SK-N-SH treated with all-trans-retinoic acid at 6 μM for 48 hours (cell line): ENCODE data around the gene NBAS.

Experiments
- ATAC-seq: fragments of 200-7000 bp; cut with Tn5 transposase; 3 replicates; pipeline ENCODE4 v1.9.1; 2020; ENCODE audit warnings: mild to moderate bottlenecking, moderate library complexity
- ARNTL ChIP-seq: fragments of 450-650 bp; formaldehyde crosslinking; IDR thresholded peaks from 2 replicates; pipeline ENCODE4 v1.5.0; 2020; ENCODE audit warnings: low read depth, mild to moderate bottlenecking, moderate library complexity, borderline replicate concordance
- BACH2 ChIP-seq: fragments of 250-450 bp; sonication (Bioruptor Pico); IDR thresholded peaks from 2 replicates; pipeline ENCODE4 v1.9.0; 2021; ENCODE audit warnings: mild to moderate bottlenecking, borderline replicate concordance
- ESRRG ChIP-seq: fragments of 250-450 bp; sonication (Bioruptor Pico); IDR thresholded peaks from 2 replicates; pipeline ENCODE4 v1.6.1; 2021; ENCODE audit warnings: mild to moderate bottlenecking
- GLIS3 ChIP-seq: fragments of 250-450 bp; sonication (Bioruptor Pico); IDR thresholded peaks from 2 replicates; pipeline ENCODE4 v1.5.0; 2020; ENCODE audit warnings: mild to moderate bottlenecking, moderate library complexity
- OSR1 ChIP-seq: fragments of 250-450 bp; sonication (Bioruptor Pico); IDR thresholded peaks from 2 replicates; pipeline ENCODE4 v1.8.0; 2022; ENCODE audit warnings: moderate library complexity, mild to moderate bottlenecking, inconsistent platforms
- PPARA ChIP-seq: fragments of 250-450 bp; sonication (Bioruptor Pico); IDR thresholded peaks from 2 replicates; pipeline ENCODE4 v1.5.0; 2020; ENCODE audit warnings: mild to moderate bottlenecking, borderline replicate concordance
- RARB ChIP-seq: fragments of 250-450 bp; sonication (Bioruptor Pico); IDR thresholded peaks from 2 replicates; pipeline ENCODE4 v1.8.0; 2021; ENCODE audit warnings: mild to moderate bottlenecking, moderate library complexity
- SNAI2 ChIP-seq: fragments of 250-450 bp; sonication (Bioruptor Pico); IDR thresholded peaks from 2 replicates; pipeline ENCODE4 v1.5.0; 2020; ENCODE audit warnings: mild to moderate bottlenecking, moderate library complexity
- TCF4 ChIP-seq: fragments of 250-450 bp; sonication (Bioruptor Pico); IDR thresholded peaks from 2 replicates; pipeline ENCODE4 v1.8.0; 2021; ENCODE audit warnings: mild to moderate bottlenecking, moderate library complexity, borderline replicate concordance
- TOX ChIP-seq: fragments of 250-450 bp; sonication (Bioruptor Pico); IDR thresholded peaks from 2 replicates; pipeline ENCODE4 v1.8.0; 2021; ENCODE audit warnings: mild to moderate bottlenecking, moderate library complexity, borderline replicate concordance
- ZC3H10 ChIP-seq: fragments of 250-450 bp; sonication (Bioruptor Pico); IDR thresholded peaks from 2 replicates; pipeline ENCODE4 v1.5.1; 2021; ENCODE audit warnings: mild to moderate bottlenecking, moderate library complexity
- ZFP3 ChIP-seq: fragments of 250-450 bp; sonication (Bioruptor Pico); IDR thresholded peaks from 2 replicates; pipeline ENCODE4 v1.5.0; 2020; ENCODE audit warnings: mild to moderate bottlenecking, moderate library complexity
- ZFP30 ChIP-seq: fragments of 450-650 bp; formaldehyde crosslinking; IDR thresholded peaks from 2 replicates; pipeline ENCODE4 v1.5.0; 2022; ENCODE audit warnings: mild to moderate bottlenecking, moderate library complexity
- ZNF565 ChIP-seq: fragments of 450-650 bp; formaldehyde crosslinking; conservative IDR thresholded peaks from 2 replicates; pipeline ENCODE4 v1.5.0; 2020; ENCODE audit warnings: low read depth, mild to moderate bottlenecking, moderate library complexity
- ZNF70 ChIP-seq: fragments of 450-650 bp; formaldehyde crosslinking; IDR thresholded peaks from 2 replicates; pipeline ENCODE4 v1.5.0; 2020; ENCODE audit warnings: mild to moderate bottlenecking, moderate library complexity
- ZNF8 ChIP-seq: fragments of 450-650 bp; formaldehyde crosslinking; IDR thresholded peaks from 2 replicates; pipeline ENCODE4 v1.5.0; 2020; ENCODE audit warnings: mild to moderate bottlenecking, moderate library complexity
- TF ChIP-seq, protein P1 (sequence below): fragments of 250-450 bp; sonication (Bioruptor Pico); IDR thresholded peaks from 2 replicates; pipeline ENCODE4 v1.5.0; 2020; ENCODE audit warnings: mild to moderate bottlenecking, moderate library complexity
- TF ChIP-seq, protein P2 (sequence below): fragments of 250-450 bp; sonication (Bioruptor Pico); IDR thresholded peaks from 2 replicates; pipeline ENCODE4 v1.8.0; 2020; ENCODE audit warnings: mild to moderate bottlenecking, moderate library complexity, borderline replicate concordance
- TF ChIP-seq, protein P3 (sequence below): fragments of 250-450 bp; sonication (Bioruptor Pico); IDR thresholded peaks from 2 replicates; pipeline ENCODE4 v1.8.0; 2021; ENCODE audit warnings: low read depth, mild to moderate bottlenecking, moderate library complexity, borderline replicate concordance
- TF ChIP-seq, protein P4 (sequence below): fragments of 250-450 bp; sonication (Bioruptor Pico); IDR thresholded peaks from 2 replicates; pipeline ENCODE4 v1.5.1; 2021; ENCODE audit warnings: mild to moderate bottlenecking, moderate library complexity
- TF ChIP-seq, protein P5 (sequence below): fragments of 250-450 bp; sonication (Bioruptor Pico); IDR thresholded peaks from 2 replicates; pipeline ENCODE4 v1.5.1; 2020; ENCODE audit warnings: low read depth, mild to moderate bottlenecking, moderate library complexity

NBAS gene

DNA sequence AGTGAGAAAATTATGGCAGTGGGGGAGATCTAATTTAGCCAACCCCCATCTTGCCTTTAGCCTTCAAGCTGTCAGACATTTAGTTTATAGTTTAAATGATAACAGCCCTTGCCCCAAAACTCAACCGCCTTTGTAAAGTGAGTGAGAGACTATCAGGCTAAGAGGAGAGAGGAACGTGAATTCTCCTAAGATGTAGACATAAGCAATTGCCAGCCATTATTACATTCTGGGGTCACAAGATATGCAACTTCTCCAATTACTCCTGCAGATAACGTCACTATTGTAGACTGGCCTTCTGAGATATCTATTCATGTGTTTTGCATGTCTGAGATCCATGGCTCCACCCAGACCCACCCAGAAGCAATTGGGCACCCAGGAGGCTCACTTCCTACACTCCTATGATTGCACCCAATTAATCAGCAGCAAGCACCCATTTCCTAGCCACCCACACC lies 307.3 kb downstream of the NBAS start:
- ATAC-seq: no peak
- no peak for TF ChIP-seq PPARA (CRISPR knock-in tag)
- TF ChIP-seq ZNF565: no peak
- TF ChIP-seq ZFP30 (CRISPR knock-in tag): no peak
- TF ChIP-seq, protein P1, sequence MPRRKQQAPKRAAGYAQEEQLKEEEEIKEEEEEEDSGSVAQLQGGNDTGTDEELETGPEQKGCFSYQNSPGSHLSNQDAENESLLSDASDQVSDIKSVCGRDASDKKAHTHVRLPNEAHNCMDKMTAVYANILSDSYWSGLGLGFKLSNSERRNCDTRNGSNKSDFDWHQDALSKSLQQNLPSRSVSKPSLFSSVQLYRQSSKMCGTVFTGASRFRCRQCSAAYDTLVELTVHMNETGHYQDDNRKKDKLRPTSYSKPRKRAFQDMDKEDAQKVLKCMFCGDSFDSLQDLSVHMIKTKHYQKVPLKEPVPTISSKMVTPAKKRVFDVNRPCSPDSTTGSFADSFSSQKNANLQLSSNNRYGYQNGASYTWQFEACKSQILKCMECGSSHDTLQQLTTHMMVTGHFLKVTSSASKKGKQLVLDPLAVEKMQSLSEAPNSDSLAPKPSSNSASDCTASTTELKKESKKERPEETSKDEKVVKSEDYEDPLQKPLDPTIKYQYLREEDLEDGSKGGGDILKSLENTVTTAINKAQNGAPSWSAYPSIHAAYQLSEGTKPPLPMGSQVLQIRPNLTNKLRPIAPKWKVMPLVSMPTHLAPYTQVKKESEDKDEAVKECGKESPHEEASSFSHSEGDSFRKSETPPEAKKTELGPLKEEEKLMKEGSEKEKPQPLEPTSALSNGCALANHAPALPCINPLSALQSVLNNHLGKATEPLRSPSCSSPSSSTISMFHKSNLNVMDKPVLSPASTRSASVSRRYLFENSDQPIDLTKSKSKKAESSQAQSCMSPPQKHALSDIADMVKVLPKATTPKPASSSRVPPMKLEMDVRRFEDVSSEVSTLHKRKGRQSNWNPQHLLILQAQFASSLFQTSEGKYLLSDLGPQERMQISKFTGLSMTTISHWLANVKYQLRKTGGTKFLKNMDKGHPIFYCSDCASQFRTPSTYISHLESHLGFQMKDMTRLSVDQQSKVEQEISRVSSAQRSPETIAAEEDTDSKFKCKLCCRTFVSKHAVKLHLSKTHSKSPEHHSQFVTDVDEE (CRISPR knock-in tag): no peak
- no peak for TF ChIP-seq ZNF70 (CRISPR knock-in tag)
- no peak for TF ChIP-seq OSR1 (CRISPR knock-in tag)
- no peak for TF ChIP-seq ZFP3
- TF ChIP-seq, protein P2, sequence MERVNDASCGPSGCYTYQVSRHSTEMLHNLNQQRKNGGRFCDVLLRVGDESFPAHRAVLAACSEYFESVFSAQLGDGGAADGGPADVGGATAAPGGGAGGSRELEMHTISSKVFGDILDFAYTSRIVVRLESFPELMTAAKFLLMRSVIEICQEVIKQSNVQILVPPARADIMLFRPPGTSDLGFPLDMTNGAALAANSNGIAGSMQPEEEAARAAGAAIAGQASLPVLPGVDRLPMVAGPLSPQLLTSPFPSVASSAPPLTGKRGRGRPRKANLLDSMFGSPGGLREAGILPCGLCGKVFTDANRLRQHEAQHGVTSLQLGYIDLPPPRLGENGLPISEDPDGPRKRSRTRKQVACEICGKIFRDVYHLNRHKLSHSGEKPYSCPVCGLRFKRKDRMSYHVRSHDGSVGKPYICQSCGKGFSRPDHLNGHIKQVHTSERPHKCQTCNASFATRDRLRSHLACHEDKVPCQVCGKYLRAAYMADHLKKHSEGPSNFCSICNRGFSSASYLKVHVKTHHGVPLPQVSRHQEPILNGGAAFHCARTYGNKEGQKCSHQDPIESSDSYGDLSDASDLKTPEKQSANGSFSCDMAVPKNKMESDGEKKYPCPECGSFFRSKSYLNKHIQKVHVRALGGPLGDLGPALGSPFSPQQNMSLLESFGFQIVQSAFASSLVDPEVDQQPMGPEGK (CRISPR knock-in tag): no peak
- no peak for TF ChIP-seq BACH2
- TF ChIP-seq ZNF8: no peak
- no peak for TF ChIP-seq SNAI2 (CRISPR knock-in tag)
- TF ChIP-seq, protein P3, sequence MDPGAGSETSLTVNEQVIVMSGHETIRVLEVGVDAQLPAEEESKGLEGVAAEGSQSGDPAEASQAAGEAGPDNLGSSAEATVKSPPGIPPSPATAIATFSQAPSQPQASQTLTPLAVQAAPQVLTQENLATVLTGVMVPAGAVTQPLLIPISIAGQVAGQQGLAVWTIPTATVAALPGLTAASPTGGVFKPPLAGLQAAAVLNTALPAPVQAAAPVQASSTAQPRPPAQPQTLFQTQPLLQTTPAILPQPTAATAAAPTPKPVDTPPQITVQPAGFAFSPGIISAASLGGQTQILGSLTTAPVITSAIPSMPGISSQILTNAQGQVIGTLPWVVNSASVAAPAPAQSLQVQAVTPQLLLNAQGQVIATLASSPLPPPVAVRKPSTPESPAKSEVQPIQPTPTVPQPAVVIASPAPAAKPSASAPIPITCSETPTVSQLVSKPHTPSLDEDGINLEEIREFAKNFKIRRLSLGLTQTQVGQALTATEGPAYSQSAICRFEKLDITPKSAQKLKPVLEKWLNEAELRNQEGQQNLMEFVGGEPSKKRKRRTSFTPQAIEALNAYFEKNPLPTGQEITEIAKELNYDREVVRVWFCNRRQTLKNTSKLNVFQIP (CRISPR knock-in tag): no peak
- TF ChIP-seq ZC3H10: no peak
- no peak for TF ChIP-seq ESRRG (CRISPR knock-in tag)
- TF ChIP-seq, protein P4, sequence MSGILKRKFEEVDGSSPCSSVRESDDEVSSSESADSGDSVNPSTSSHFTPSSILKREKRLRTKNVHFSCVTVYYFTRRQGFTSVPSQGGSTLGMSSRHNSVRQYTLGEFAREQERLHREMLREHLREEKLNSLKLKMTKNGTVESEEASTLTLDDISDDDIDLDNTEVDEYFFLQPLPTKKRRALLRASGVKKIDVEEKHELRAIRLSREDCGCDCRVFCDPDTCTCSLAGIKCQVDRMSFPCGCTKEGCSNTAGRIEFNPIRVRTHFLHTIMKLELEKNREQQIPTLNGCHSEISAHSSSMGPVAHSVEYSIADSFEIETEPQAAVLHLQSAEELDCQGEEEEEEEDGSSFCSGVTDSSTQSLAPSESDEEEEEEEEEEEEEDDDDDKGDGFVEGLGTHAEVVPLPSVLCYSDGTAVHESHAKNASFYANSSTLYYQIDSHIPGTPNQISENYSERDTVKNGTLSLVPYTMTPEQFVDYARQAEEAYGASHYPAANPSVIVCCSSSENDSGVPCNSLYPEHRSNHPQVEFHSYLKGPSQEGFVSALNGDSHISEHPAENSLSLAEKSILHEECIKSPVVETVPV: no peak
- no peak for TF ChIP-seq TCF4
- TF ChIP-seq, protein P5, sequence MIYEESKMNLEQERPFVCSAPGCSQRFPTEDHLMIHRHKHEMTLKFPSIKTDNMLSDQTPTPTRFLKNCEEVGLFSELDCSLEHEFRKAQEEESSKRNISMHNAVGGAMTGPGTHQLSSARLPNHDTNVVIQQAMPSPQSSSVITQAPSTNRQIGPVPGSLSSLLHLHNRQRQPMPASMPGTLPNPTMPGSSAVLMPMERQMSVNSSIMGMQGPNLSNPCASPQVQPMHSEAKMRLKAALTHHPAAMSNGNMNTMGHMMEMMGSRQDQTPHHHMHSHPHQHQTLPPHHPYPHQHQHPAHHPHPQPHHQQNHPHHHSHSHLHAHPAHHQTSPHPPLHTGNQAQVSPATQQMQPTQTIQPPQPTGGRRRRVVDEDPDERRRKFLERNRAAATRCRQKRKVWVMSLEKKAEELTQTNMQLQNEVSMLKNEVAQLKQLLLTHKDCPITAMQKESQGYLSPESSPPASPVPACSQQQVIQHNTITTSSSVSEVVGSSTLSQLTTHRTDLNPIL (CRISPR knock-in tag): no peak
- TF ChIP-seq ARNTL (CRISPR knock-in tag): no peak
- no peak for TF ChIP-seq TOX (CRISPR knock-in tag)
- TF ChIP-seq GLIS3: no peak

DNA sequence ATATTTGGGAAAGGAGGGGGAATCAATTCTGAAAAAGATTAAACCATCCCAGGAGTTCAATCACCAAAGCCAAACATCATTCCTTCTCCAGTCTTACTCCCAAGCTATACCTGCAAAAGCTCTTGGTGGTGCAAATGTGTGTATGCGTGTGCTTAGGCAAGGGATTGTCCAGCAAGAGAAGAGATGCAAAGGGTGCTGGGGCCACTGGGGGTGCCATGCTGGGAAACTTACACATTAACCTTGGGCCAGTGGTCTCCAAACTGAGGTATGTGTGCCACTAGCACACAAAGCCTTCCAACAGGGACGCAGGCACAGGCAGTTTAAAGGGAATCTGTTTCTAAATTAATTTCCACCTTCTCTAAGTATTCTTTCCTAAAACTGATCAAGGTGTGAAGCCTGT lies 307.9 kb downstream of the NBAS start:
- TF ChIP-seq RARB (CRISPR knock-in tag): no peak
- no peak for TF ChIP-seq GLIS3
- TF ChIP-seq, protein P2 (CRISPR knock-in tag): no peak
- no peak for TF ChIP-seq ZFP3
- no peak for TF ChIP-seq ESRRG (CRISPR knock-in tag)
- TF ChIP-seq, protein P1 (CRISPR knock-in tag): no peak
- TF ChIP-seq PPARA (CRISPR knock-in tag): no peak
- no peak for TF ChIP-seq ZC3H10
- no peak for TF ChIP-seq OSR1 (CRISPR knock-in tag)
- TF ChIP-seq, protein P4: no peak
- TF ChIP-seq, protein P5 (CRISPR knock-in tag): no peak
- TF ChIP-seq BACH2: no peak
- no peak for ATAC-seq
